HepG2 (cell line): ENCODE results near the gene LRBA. TPM values are rescaled to one million over a fixed set of nuclear protein-coding genes. Genes with fewer than 3 reads are reported as not detected.

ENCODE experiments used
- ATAC-seq: fragments of 200-7000 bp; cut with Tn5 transposase; 3 replicates; pipeline ENCODE4 v1.9.1; 2020; ENCODE audit warnings: mild to moderate bottlenecking, moderate library complexity
- BruUV-seq: library from RNA; stranded (reverse); fragments of 400-500 nt; replicated peaks from 2 replicates; lab custom pipeline; 2021; lab: Mats Ljungman, UMichigan
- CTCF ChIA-PET: fragments of 300-600 bp; formaldehyde crosslinking; extraction: SDS; loops from one replicate; lab custom pipeline; 2021; ENCODE audit warnings: low total read pairs, inconsistent platforms, low intra/inter-chr PET ratio; lab: Yijun Ruan, JAX
- POLR2A ChIA-PET: fragments of 350-600 bp; sonication (Branson Sonifier 250); formaldehyde crosslinking; loops from one replicate; lab custom pipeline; 2020; ENCODE audit warnings: antibody characterized with exemption, inconsistent platforms; lab: Yijun Ruan, JAX
- DNase-seq: peaks from one replicate; pipeline ENCODE4 v3.0.0-alpha.2; 2015; ENCODE audit warnings: low spot score
- FAIRE-seq: peaks from 3 replicates; lab custom pipeline; 2011; peaks lifted over from hg19 to GRCh38; lab: Jason Lieb, UNC
- H2AFZ ChIP-seq: one replicate; pipeline ENCODE4 v1.6.1; 2011; ENCODE audit warnings: low read length, inconsistent platforms
- H3K27ac ChIP-seq: fragments of 300-600 bp; 3 replicates; pipeline ENCODE4 v1.8.0; 2011; ENCODE audit warnings: mixed run types, mild to moderate bottlenecking, mixed read lengths, low read length, inconsistent platforms; ENCODE audit not compliant: insufficient read depth; ENCODE audit errors: extremely low read length
- H3K27me3 ChIP-seq, 2 experiments: fragments of 200-600 bp in 1 of 2; 2 replicates in 1 of 2; 3 replicates in 1 of 2; pipeline versions ENCODE4 v1.6.0 to v1.8.0; 2011; ENCODE audit warnings: low read length in 2 of 2, mild to moderate bottlenecking in 2 of 2, moderate library complexity in 2 of 2, inconsistent platforms in 1 of 2; ENCODE audit not compliant: insufficient read depth in 2 of 2, control insufficient read depth in 1 of 2
- H3K36me3 ChIP-seq, 2 experiments: fragments of 200-600 bp in 1 of 2; replicated peaks in 1 of 2; 2 replicates in 1 of 2; 3 replicates in 1 of 2; pipeline versions ENCODE4 v1.5.1 to v1.8.0; 2011; ENCODE audit warnings: low read length in 2 of 2, inconsistent platforms in 1 of 2; ENCODE audit not compliant: insufficient read depth in 2 of 2, control insufficient read depth in 1 of 2
- H3K4me1 ChIP-seq: 2 replicates; pipeline ENCODE4 v1.5.1; 2012; ENCODE audit warnings: low read length, inconsistent platforms; ENCODE audit not compliant: insufficient read depth
- H3K4me2 ChIP-seq: 2 replicates; pipeline ENCODE4 v1.6.0; 2011; ENCODE audit warnings: low read depth, low read length, inconsistent platforms
- H3K4me3 ChIP-seq, 3 experiments: fragments of 200-600 bp in 1 of 3; sonication (generic), shearing (Covaris generic) in 1 of 3; replicated peaks in 1 of 3; 2 replicates each; pipeline ENCODE4 v1.5.1; 2011 to 2016; ENCODE audit warnings: low read length in 3 of 3, inconsistent platforms in 2 of 3, low read depth in 2 of 3, mild to moderate bottlenecking in 2 of 3, control low read depth in 1 of 3, mixed read lengths in 1 of 3; ENCODE audit not compliant: insufficient read depth in 1 of 3
- H3K79me2 ChIP-seq: one replicate; pipeline ENCODE4 v1.6.1; 2011; ENCODE audit warnings: low read length, inconsistent platforms; ENCODE audit not compliant: insufficient read depth
- H3K9ac ChIP-seq: 2 replicates; pipeline ENCODE4 v1.6.0; 2011; ENCODE audit warnings: mild to moderate bottlenecking, low read depth, low read length, inconsistent platforms; ENCODE audit not compliant: insufficient read depth
- H3K9me3 ChIP-seq: 2 replicates; pipeline ENCODE4 v1.5.1; 2012; ENCODE audit warnings: mild to moderate bottlenecking, low read length
- H4K20me1 ChIP-seq: 2 replicates; pipeline ENCODE4 v1.6.0; 2011; ENCODE audit warnings: inconsistent platforms, mild to moderate bottlenecking, low read length, moderate library complexity; ENCODE audit not compliant: insufficient read depth
- ELF1 ChIP-seq: sonication (generic); formaldehyde crosslinking; IDR thresholded peaks from 2 replicates; pipeline ENCODE4 v1.4.0; 2020; ENCODE audit warnings: missing genetic modification reagents
- MAFK ChIP-seq, 2 experiments: IDR thresholded peaks in 1 of 2; conservative IDR thresholded peaks in 1 of 2; 2 replicates each; pipeline ENCODE4 v1.6.1; 2011; ENCODE audit warnings: improper control_type of control experiment in 2 of 2, low read length in 2 of 2
- PRMT3 ChIP-seq: sonication (generic); formaldehyde crosslinking; IDR thresholded peaks from 2 replicates; pipeline ENCODE4 v1.8.1; 2022; ENCODE audit warnings: low read depth, mild to moderate bottlenecking, moderate library complexity, missing genetic modification reagents, borderline replicate concordance
- ZNF136 ChIP-seq: sonication (generic); formaldehyde crosslinking; IDR thresholded peaks from 2 replicates; pipeline ENCODE4 v1.8.1; 2022; ENCODE audit warnings: low read depth, mild to moderate bottlenecking, moderate library complexity, missing genetic modification reagents
- ZNF678 ChIP-seq: sonication (generic); formaldehyde crosslinking; IDR thresholded peaks from 2 replicates; pipeline ENCODE4 v1.4.0; 2020; ENCODE audit warnings: mild to moderate bottlenecking, missing genetic modification reagents
- ZNF792 ChIP-seq: IDR thresholded peaks from 2 replicates; pipeline ENCODE4 v1.6.1; 2016
- WGBS: methylation state at CpG from one replicate; pipeline ENCODE4 v1.1.6; 2017; ENCODE audit warnings: low lambda C conversion rate; 5-methylcytosine and 5-hydroxymethylcytosine counted together
- in situ Hi-C: cut with HindIII; loops from 2 replicates; pipeline ENCODE4 v1.10.0; 2017; ENCODE audit warnings: low pct_unique_long_range_greater_than_20kb; ENCODE audit not compliant: extremely low pct_ligation_motif_present
- intact Hi-C: fragments of 100-400 bp; cut with micrococcal nuclease; formaldehyde crosslinking; loops from one replicate; pipeline ENCODE4 v1.10.0; 2022; ENCODE audit not compliant: unreplicated experiment
- polyA plus RNA-seq, 8 experiments: library from polyadenylated mRNA; depleted of rRNA in 3 of 8; stranded (reverse) in 7 of 8; unstranded in 1 of 8; fragments of >200 nt; fragmentation: Illumina TruSeq in 4 of 8; extraction: Trizol in 4 of 8; gene quantifications; 2 replicates each; pipeline versions ENCODE4 v1.2.1 to v1.2.3, GENCODE V29; 2011 to 2016; ENCODE audit warnings: low read depth in 4 of 8, missing spikeins in 1 of 8, mixed read lengths in 1 of 8; ENCODE audit not compliant: insufficient read depth in 1 of 8
- total RNA-seq, 5 experiments: library from RNA; depleted of rRNA; stranded (reverse); fragments of >200 nt; fragmentation: Illumina TruSeq; extraction: Trizol; gene quantifications; 2 replicates each; pipeline ENCODE4 v1.2.3, GENCODE V29; 2016; ENCODE audit warnings: low read depth in 1 of 5
- TF ChIP-seq, protein P1 (sequence below): sonication (generic); formaldehyde crosslinking; IDR thresholded peaks from 2 replicates; pipeline ENCODE4 v1.9.0; 2021; ENCODE audit warnings: missing genetic modification reagents, borderline replicate concordance
- TF ChIP-seq, protein P2 (sequence below): IDR thresholded peaks from 2 replicates; pipeline ENCODE4 v1.4.0; 2020; ENCODE audit warnings: mild to moderate bottlenecking, missing genetic modification reagents

The LRBA gene
- total and polyA plus RNA-seq, 2 of the 13 experiments (the other 11 are each of a cell fraction or from before 2014, with no cell fraction given) = 21.0 to 37.2 TPM

GRCh38 chr4:150216726-150217125, 798.4 kb downstream of the LRBA start:
- H3K4me2 ChIP-seq = no peak overlapping the region
- intact Hi-C loops (no loop called here), in situ Hi-C loops (loop anchor here (5.0 kb wide), 1 partner anchor 209 kb away; no protein-coding TSS in a partner anchor)
- no peak for ATAC-seq
- WGBS = 30% methylated on average over 5 of the region's 5 CpGs
- no peak for TF ChIP-seq ELF1 (CRISPR knock-in tag)
- no peak for TF ChIP-seq ZNF678 (CRISPR knock-in tag)
- no peak for TF ChIP-seq ZNF136
- TF ChIP-seq, protein P1, sequence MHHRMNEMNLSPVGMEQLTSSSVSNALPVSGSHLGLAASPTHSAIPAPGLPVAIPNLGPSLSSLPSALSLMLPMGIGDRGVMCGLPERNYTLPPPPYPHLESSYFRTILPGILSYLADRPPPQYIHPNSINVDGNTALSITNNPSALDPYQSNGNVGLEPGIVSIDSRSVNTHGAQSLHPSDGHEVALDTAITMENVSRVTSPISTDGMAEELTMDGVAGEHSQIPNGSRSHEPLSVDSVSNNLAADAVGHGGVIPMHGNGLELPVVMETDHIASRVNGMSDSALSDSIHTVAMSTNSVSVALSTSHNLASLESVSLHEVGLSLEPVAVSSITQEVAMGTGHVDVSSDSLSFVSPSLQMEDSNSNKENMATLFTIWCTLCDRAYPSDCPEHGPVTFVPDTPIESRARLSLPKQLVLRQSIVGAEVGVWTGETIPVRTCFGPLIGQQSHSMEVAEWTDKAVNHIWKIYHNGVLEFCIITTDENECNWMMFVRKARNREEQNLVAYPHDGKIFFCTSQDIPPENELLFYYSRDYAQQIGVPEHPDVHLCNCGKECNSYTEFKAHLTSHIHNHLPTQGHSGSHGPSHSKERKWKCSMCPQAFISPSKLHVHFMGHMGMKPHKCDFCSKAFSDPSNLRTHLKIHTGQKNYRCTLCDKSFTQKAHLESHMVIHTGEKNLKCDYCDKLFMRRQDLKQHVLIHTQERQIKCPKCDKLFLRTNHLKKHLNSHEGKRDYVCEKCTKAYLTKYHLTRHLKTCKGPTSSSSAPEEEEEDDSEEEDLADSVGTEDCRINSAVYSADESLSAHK (CRISPR knock-in tag) = no peak
- no peak for TF ChIP-seq ZNF792
- no peak for TF ChIP-seq PRMT3 (CRISPR knock-in tag)
- 0 out of 4 replicates have a peak, but pooled peaks of 1 of the 2 experiments have one; percentile 13 for TF ChIP-seq MAFK (conservative IDR thresholded peaks at IDR 0.05 in 1 of 2, IDR thresholded peaks at IDR 0.05 in 1 of 2; ENCODE audit: low read length in 2 of 2)
- TF ChIP-seq, protein P2, sequence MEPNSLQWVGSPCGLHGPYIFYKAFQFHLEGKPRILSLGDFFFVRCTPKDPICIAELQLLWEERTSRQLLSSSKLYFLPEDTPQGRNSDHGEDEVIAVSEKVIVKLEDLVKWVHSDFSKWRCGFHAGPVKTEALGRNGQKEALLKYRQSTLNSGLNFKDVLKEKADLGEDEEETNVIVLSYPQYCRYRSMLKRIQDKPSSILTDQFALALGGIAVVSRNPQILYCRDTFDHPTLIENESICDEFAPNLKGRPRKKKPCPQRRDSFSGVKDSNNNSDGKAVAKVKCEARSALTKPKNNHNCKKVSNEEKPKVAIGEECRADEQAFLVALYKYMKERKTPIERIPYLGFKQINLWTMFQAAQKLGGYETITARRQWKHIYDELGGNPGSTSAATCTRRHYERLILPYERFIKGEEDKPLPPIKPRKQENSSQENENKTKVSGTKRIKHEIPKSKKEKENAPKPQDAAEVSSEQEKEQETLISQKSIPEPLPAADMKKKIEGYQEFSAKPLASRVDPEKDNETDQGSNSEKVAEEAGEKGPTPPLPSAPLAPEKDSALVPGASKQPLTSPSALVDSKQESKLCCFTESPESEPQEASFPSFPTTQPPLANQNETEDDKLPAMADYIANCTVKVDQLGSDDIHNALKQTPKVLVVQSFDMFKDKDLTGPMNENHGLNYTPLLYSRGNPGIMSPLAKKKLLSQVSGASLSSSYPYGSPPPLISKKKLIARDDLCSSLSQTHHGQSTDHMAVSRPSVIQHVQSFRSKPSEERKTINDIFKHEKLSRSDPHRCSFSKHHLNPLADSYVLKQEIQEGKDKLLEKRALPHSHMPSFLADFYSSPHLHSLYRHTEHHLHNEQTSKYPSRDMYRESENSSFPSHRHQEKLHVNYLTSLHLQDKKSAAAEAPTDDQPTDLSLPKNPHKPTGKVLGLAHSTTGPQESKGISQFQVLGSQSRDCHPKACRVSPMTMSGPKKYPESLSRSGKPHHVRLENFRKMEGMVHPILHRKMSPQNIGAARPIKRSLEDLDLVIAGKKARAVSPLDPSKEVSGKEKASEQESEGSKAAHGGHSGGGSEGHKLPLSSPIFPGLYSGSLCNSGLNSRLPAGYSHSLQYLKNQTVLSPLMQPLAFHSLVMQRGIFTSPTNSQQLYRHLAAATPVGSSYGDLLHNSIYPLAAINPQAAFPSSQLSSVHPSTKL = no peak
- H3K9me3 ChIP-seq = no peaks in the 10 kb centered on the region
- H2AFZ ChIP-seq = no peak overlapping the region
- BruUV-seq = no TSS peak
- no peak overlapping the region for H3K9ac ChIP-seq
- H3K4me1 ChIP-seq = no peaks in the 10 kb centered on the region
- DNase-seq = no peak
- no peak for FAIRE-seq
- H3K27me3 ChIP-seq = no peaks in the 10 kb centered on the region; a peak in 1 of 5 replicates
- H3K4me3 ChIP-seq = no peak overlapping the region
- H4K20me1 ChIP-seq = no peaks in the 10 kb centered on the region
- H3K79me2 ChIP-seq = no peaks in the 10 kb centered on the region
- no peak overlapping the region for H3K27ac ChIP-seq
- POLR2A ChIA-PET = no interaction called here
- CTCF ChIA-PET = no interaction called here
- H3K36me3 ChIP-seq = no peaks in the 10 kb centered on the region
